Parathyroid adenoma (tissue), 2 donors: ENCODE results near the gene PPM1H.
A peak's percentile ranks its signal among the peaks of the same experiment; 100 is the strongest.

Experiments used
- H2AFZ ChIP-seq: fragments of 300-600 bp; sonication (generic); one replicate; pipeline ENCODE4 v1.7.0; 2017; ENCODE audit warnings: antibody characterized with exemption, mild to moderate bottlenecking
- H3K27ac ChIP-seq: fragments of 300-600 bp; sonication (generic); one replicate; pipeline ENCODE4 v1.7.0; 2017
- H3K27me3 ChIP-seq: fragments of 300-600 bp; sonication (generic); one replicate; pipeline ENCODE4 v1.7.0; 2017; ENCODE audit warnings: low read length; ENCODE audit not compliant: control insufficient read depth, insufficient read depth
- H3K36me3 ChIP-seq: fragments of 300-600 bp; sonication (generic); one replicate; pipeline ENCODE4 v1.7.0; 2017; ENCODE audit warnings: low read length; ENCODE audit not compliant: control insufficient read depth, insufficient read depth
- H3K4me1 ChIP-seq: fragments of 300-600 bp; sonication (generic); one replicate; pipeline ENCODE4 v1.7.0; 2017; ENCODE audit warnings: control low read depth
- H3K4me2 ChIP-seq: fragments of 300-600 bp; sonication (generic); one replicate; pipeline ENCODE4 v1.7.0; 2017; ENCODE audit warnings: low read length
- H3K4me3 ChIP-seq: fragments of 300-600 bp; sonication (generic); one replicate; pipeline ENCODE4 v1.7.0; 2017; ENCODE audit warnings: low read depth, low read length
- H3K79me2 ChIP-seq: fragments of 300-600 bp; sonication (generic); one replicate; pipeline ENCODE4 v1.7.0; 2017; ENCODE audit warnings: control low read depth
- H3K9ac ChIP-seq: fragments of 300-600 bp; sonication (generic); one replicate; pipeline ENCODE4 v1.7.0; 2017; ENCODE audit warnings: mild to moderate bottlenecking
- H3K9me3 ChIP-seq: fragments of 300-600 bp; sonication (generic); one replicate; pipeline ENCODE4 v1.7.0; 2017; ENCODE audit warnings: low read length; ENCODE audit not compliant: control insufficient read depth
- CTCF ChIP-seq: fragments of 300-600 bp; sonication (generic); IDR thresholded peaks from one replicate; pipeline ENCODE4 v1.7.0; 2017; ENCODE audit warnings: antibody characterized with exemption, mild to moderate bottlenecking
- donor health status: primary hyperparathyroidism.

The PPM1H gene

DNA sequence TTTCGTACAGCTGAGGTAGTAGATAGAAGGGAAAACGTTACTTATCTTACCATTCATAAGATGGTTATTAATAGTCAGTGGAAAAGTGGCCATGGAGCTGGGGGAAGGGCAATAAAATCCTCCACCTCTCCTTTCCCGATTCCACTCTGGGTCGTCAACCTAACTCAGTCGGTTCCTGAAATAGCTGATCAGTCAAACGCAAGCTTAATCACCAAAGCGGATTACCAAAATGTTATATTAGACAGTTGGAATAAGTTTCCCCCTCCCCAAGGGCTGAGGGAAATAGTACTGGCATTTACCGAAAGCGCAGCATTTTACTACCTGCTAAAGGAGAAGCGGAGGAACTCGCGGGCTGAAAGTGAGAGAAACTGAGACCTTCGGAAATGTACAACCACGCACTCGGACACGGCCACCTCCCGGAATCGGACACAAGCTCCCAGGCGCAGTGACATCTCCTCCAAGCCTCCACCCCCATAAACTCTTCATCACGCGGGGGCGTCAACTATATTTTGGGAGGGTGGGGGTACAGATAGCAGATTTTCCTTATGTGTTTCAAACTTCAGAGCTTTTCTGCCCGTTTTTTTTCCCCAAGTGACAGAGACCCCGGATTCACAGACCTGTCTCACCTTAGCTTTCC is 1.2 kb downstream of the PPM1H start:
- H3K27me3 ChIP-seq: no peaks in the 10 kb centered on the region
- H3K27ac ChIP-seq: peak overlapping the region; percentile 95
- H3K4me3 ChIP-seq: peak overlapping the region; percentile 90
- H3K79me2 ChIP-seq: peaks cover 25% of the 10 kb centered on the region
- no peaks in the 10 kb centered on the region for H3K9me3 ChIP-seq
- peak overlapping the region; percentile 79 for H3K4me2 ChIP-seq
- peak overlapping the region; percentile 85 for H2AFZ ChIP-seq
- H3K9ac ChIP-seq: peak overlapping the region; percentile 74
- TF ChIP-seq CTCF: no peak
- H3K36me3 ChIP-seq: no peaks in the 10 kb centered on the region
- H3K4me1 ChIP-seq: peaks cover 31% of the 10 kb centered on the region

GRCh38 chr12:62933220-62933601 is 1.7 kb downstream of the PPM1H start:
- H3K4me2 ChIP-seq: peak overlapping the region; percentile 79
- H3K4me3 ChIP-seq: peak overlapping the region; percentile 90
- no peaks in the 10 kb centered on the region for H3K36me3 ChIP-seq
- no peak for TF ChIP-seq CTCF
- H3K27me3 ChIP-seq: no peaks in the 10 kb centered on the region
- H3K9ac ChIP-seq: no peak overlapping the region
- peaks cover 30% of the 10 kb centered on the region for H3K79me2 ChIP-seq
- peak overlapping the region; percentile 85 for H2AFZ ChIP-seq
- H3K9me3 ChIP-seq: no peaks in the 10 kb centered on the region
- peaks cover 34% of the 10 kb centered on the region for H3K4me1 ChIP-seq
- peak overlapping the region; percentile 95 for H3K27ac ChIP-seq

GRCh38 chr12:62931477-62931876 is 3.5 kb downstream of the PPM1H start:
- Histone ChIP-seq H3K27me3 (no peaks in the 10 kb centered on the region), H3K4me2 (peak overlapping the region; percentile 32), H3K9ac (no peak overlapping the region), H3K27ac (peak overlapping the region; percentile 50), H3K4me1 (peaks cover 34% of the 10 kb centered on the region), H3K36me3 (no peaks in the 10 kb centered on the region), H3K79me2 (peaks cover 37% of the 10 kb centered on the region), H3K9me3 (no peaks in the 10 kb centered on the region), H3K4me3 (peak overlapping the region; percentile 20), H2AFZ (no peak overlapping the region)
- TF ChIP-seq CTCF: no peak

- Histone ChIP-seq H3K9me3 (no peaks in the 10 kb centered on the region), H2AFZ (no peak overlapping the region), H3K27ac (peak overlapping the region; percentile 50), H3K27me3 (no peaks in the 10 kb centered on the region), H3K9ac (no peak overlapping the region), H3K36me3 (no peaks in the 10 kb centered on the region), H3K79me2 (peaks cover 42% of the 10 kb centered on the region), H3K4me2 (peak overlapping the region; percentile 32), H3K4me3 (peak overlapping the region; percentile 20), H3K4me1 (peaks cover 34% of the 10 kb centered on the region)
- no peak for TF ChIP-seq CTCF
Observed at GRCh38 chr12:62930546-62931425, 4.2 kb downstream of the PPM1H start.
